ENCODE results near the gene MBD2. TPM values are rescaled to one million over a fixed set of nuclear protein-coding genes. Genes with fewer than 3 reads are reported as not detected.

MBD2 gene
- total RNA-seq, 6 experiments from 2014 or later, result 13.7 to 47.7 (median 29.4) TPM

- DNase-seq (no peak), ATAC-seq (no peak)
- no peaks in the 10 kb centered on the region for H3K4me1 ChIP-seq
- 84% methylated on average over 6 of the region's 7 CpGs for WGBS (ENCODE audit: insufficient coverage, low coverage, low lambda C conversion rate, missing lambda C conversion rate)
- H3K27ac ChIP-seq, result no peak overlapping the region
- no peak overlapping the region for H3K4me3 ChIP-seq
- H3K27me3 ChIP-seq, result no peaks in the 10 kb centered on the region
- intact Hi-C loops (cut with DNase I), result no loop called here
- H3K36me3 ChIP-seq, result no peaks in the 10 kb centered on the region
- no peak for TF ChIP-seq POLR2A (IDR thresholded peaks at IDR 0.05)
- TF ChIP-seq CTCF (IDR thresholded peaks at IDR 0.05), result no peak
- no peaks in the 10 kb centered on the region for H3K9me3 ChIP-seq
These were observed 5.1 kb upstream of the MBD2 start for GRCh38 chr18:54229421-54230059.

- no peak for TF ChIP-seq POLR2A (IDR thresholded peaks at IDR 0.05)
- TF ChIP-seq CTCF (IDR thresholded peaks at IDR 0.05), result no peak
- Histone ChIP-seq H3K4me3 (no peak overlapping the region), H3K9me3 (no peaks in the 10 kb centered on the region), H3K27me3 (no peaks in the 10 kb centered on the region), H3K27ac (no peak overlapping the region), H3K4me1 (peaks cover 0 to 2% (median 0%) of the 10 kb centered on the region in 4 donors), H3K36me3 (no peaks in the 10 kb centered on the region)
- ATAC-seq, result no peak
- intact Hi-C loops (cut with DNase I), result no loop called here
- no peak for DNase-seq
These were observed 3.9 kb upstream of the MBD2 start for GRCh38 chr18:54228364-54228763.

GRCh38 chr18:54223568-54224241 lies 764 bp downstream of the MBD2 start:
- peak overlapping the region; percentile 56 to 70 (median 56) for H3K4me3 ChIP-seq
- intact Hi-C loops (cut with DNase I), result no loop called here
- H3K27me3 ChIP-seq, result no peaks in the 10 kb centered on the region
- WGBS (ENCODE audit: insufficient coverage, low coverage, low lambda C conversion rate, missing lambda C conversion rate), result 0% methylated on average over 20 of the region's 39 CpGs
- peak; percentile 10 to 62 (median 22) for ATAC-seq
- peak overlapping the region; percentile 65 to 74 (median 69) for H3K27ac ChIP-seq
- H3K4me1 ChIP-seq, result peaks cover 0 to 20% (median 3%) of the 10 kb centered on the region in 4 donors
- no peaks in the 10 kb centered on the region for H3K36me3 ChIP-seq
- TF ChIP-seq POLR2A (IDR thresholded peaks at IDR 0.05), result no peak
- no peak for TF ChIP-seq CTCF (IDR thresholded peaks at IDR 0.05)
- peak; percentile 59 to 63 (median 62) for DNase-seq
- H3K9me3 ChIP-seq, result no peaks in the 10 kb centered on the region

GRCh38 chr18:54222922-54223567 lies 1.4 kb downstream of the MBD2 start:
- H3K27ac ChIP-seq, result peak overlapping the region; percentile 65 to 74 (median 69)
- H3K27me3 ChIP-seq, result no peaks in the 10 kb centered on the region
- H3K36me3 ChIP-seq, result no peaks in the 10 kb centered on the region
- ATAC-seq (peak in 2 of 4 donors; percentile 9 to 11), DNase-seq (no peak)
- peaks cover 0 to 26% (median 5%) of the 10 kb centered on the region in 4 donors for H3K4me1 ChIP-seq
- no peaks in the 10 kb centered on the region for H3K9me3 ChIP-seq
- intact Hi-C loops (cut with DNase I), result no loop called here
- TF ChIP-seq CTCF (IDR thresholded peaks at IDR 0.05) (peak in 3 of 4 donors; percentile 19 to 46 (median 31)), POLR2A (IDR thresholded peaks at IDR 0.05) (no peak)
- H3K4me3 ChIP-seq, result peak overlapping the region; percentile 56 to 70 (median 56)
- WGBS (ENCODE audit: insufficient coverage, low coverage, low lambda C conversion rate, missing lambda C conversion rate), result 7% methylated on average over 5 of the region's 5 CpGs

All from right lobe of liver (tissue), 6 donors.